C4-2B (cell line): ENCODE measurements around the gene ARHGEF2.

Source experiments
- H3K27ac ChIP-seq: fragments of 450-650 bp; 2 replicates; pipeline ENCODE4 v1.5.1; 2017
- CTCF ChIP-seq: fragments of 450-650 bp; conservative IDR thresholded peaks from 2 replicates; pipeline ENCODE4 v1.5.1; 2017; ENCODE audit warnings: mild to moderate bottlenecking
- ZFX ChIP-seq: fragments of 450-650 bp; IDR thresholded peaks from 2 replicates; pipeline ENCODE4 v1.6.1; 2017

Gene ARHGEF2

DNA sequence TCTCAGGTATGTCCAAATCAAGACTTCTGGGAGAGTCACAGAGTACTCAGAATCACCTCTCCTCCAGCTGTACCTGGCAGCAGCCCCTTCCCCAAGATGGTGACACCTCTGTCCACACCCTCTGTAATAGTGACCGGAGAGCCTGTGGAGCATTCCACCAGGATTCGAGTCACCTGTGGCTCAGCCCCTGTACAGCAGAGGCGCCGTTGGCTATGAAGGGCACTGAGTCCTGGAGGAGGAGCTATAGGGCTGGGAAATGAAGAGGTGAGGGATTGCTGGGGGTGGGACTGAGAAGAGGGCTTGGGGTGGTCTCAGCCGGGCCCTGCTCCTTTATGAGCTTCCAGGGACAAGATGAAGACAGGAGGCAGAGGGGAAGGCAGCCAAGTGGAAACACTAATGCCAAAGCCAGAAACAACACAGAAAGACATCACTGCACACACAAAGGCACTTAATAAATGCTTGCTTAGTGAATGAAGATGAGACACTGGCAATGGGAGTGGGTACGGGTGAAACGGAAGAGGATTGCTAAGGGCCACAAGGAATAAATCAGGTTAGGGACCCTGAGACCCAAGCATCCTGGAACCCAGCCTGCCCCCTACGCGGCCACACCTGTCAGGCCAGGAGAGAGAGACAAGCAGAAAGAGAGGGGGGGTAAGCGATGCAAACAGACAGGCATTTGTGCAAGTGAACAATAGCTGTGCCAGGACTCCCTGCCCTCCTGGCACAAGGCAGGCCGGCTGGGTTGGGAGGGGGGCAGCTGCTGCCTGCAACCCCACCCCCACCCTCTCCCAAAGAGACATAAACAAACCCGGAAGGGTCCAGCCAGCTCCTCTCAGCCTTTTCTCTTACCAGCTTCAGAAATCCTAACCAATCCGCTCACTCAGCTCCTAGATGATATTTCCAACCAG, 3.9 kb downstream of the ARHGEF2 start:
- TF ChIP-seq CTCF, result no peak
- TF ChIP-seq ZFX, result no peak
- H3K27ac ChIP-seq, result no peak overlapping the region

GRCh38 chr1:155973723-155974122, 4.6 kb downstream of the ARHGEF2 start:
- H3K27ac ChIP-seq, result no peak overlapping the region
- TF ChIP-seq CTCF (no peak), ZFX (no peak)

DNA sequence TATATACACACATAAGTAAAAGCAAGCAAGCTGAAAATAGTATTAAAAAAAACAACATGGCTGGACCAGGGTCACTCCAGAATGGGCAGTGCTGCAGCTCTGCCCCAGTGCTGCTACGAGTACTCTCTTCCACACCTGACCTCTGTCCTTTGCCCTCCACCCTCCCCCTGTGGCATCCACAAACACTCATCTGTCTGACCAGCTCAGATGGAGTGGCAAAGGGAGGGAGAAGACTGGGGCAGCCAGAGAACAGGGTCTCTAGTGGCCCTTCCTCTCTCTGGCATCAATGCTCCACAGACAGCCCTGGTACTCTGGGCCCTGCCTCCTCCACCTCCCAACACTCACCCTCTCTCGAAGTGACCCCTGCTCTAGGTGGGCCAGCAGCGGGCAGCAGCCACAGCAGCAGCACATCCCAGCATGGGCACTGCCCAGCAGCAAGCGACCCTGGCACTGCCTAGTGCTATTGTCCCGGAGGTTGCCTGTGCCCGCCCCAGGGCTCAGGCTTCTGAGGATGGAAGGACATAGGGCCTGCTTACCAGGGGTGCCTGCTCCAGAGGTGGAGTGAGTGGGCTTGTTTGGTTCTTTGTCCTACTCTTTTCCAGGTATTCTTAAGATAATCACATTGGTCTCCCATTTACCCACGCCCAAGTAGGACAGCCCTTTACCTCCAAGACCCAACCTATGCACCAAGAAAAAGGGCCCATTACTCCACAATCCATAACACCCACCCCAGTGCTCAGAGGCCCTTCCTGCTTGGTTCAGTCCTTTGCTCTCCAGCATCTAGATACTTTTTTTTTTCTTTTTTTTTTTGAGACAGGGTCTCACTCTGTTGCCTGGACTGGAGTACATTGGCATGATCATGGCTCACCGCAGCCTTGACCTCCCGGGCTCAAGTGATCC, 6.2 kb downstream of the ARHGEF2 start:
- TF ChIP-seq CTCF, result no peak
- no peak for TF ChIP-seq ZFX
- H3K27ac ChIP-seq, result no peak overlapping the region

- no peak for TF ChIP-seq CTCF
- no peak overlapping the region for H3K27ac ChIP-seq
These were observed 7.7 kb downstream of the ARHGEF2 start for GRCh38 chr1:155970531-155971167.

GRCh38 chr1:155969377-155969791, 9.0 kb downstream of the ARHGEF2 start:
- no peak overlapping the region for H3K27ac ChIP-seq
- no peak for TF ChIP-seq CTCF
- no peak for TF ChIP-seq ZFX

DNA sequence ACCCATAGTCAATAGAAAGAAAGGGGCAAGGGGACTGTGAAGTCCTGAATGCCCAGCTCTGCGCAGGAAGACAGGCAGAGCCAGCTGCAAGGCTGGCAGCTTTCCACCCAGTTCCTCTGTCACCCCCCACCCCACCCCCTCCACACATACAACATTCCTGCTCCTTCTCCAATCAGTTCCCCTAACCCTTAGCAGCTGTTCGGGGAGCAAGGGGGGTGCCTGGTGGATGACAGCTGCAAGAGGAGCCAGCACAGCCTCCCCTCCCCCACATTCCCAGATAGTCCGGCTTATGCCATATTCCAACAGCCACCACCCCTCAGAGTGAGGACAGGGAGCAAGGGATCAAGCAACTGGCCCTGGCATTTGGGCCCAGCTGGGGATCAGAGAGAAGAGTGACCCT, 9.7 kb downstream of the ARHGEF2 start:
- no peak for TF ChIP-seq ZFX
- no peak for TF ChIP-seq CTCF
- no peak overlapping the region for H3K27ac ChIP-seq
